ENCODE results near the gene SEMA4G.

Gene SEMA4G

GRCh38 chr10:100982916-100983830 is 13.9 kb downstream of the SEMA4G start:
- H3K4me3 ChIP-seq (ENCODE audit: low read depth in 1 of 2, low read length in 2 of 2): no peak overlapping the region

GRCh38 chr10:100983868-100984671 is 14.8 kb downstream of the SEMA4G start:
- Histone ChIP-seq H3K27ac (ENCODE audit: low read length) (no peak overlapping the region), H3K27me3 (ENCODE audit: low read depth, low read length) (no peaks in the 10 kb centered on the region), H3K9me3 (ENCODE audit: control insufficient read depth in 1 of 2, low read length in 2 of 2) (no peaks in the 10 kb centered on the region), H3K4me3 (ENCODE audit: low read depth in 1 of 2, low read length in 2 of 2) (no peak overlapping the region), H3K36me3 (ENCODE audit: control insufficient read depth in 1 of 2, insufficient read depth in 2 of 2, low read length in 2 of 2) (peaks cover 25 to 31% of the 10 kb centered on the region in 2 donors), H3K4me1 (ENCODE audit: control insufficient read depth in 1 of 2, insufficient read depth in 2 of 2, low read length in 2 of 2) (peaks cover 13 to 22% of the 10 kb centered on the region in 2 donors)

More at GRCh38 chr10:100982916-100983830, 13.9 kb downstream of the SEMA4G start:
- H3K27ac ChIP-seq (ENCODE audit: low read length): no peak overlapping the region
- H3K27me3 ChIP-seq (ENCODE audit: low read depth, low read length): no peaks in the 10 kb centered on the region
- H3K9me3 ChIP-seq (ENCODE audit: control insufficient read depth in 1 of 2, low read length in 2 of 2): no peaks in the 10 kb centered on the region
- H3K36me3 ChIP-seq (ENCODE audit: control insufficient read depth in 1 of 2, insufficient read depth in 2 of 2, low read length in 2 of 2): peaks cover 31 to 37% of the 10 kb centered on the region in 2 donors
- peaks cover 11 to 15% of the 10 kb centered on the region in 2 donors for H3K4me1 ChIP-seq (ENCODE audit: control insufficient read depth in 1 of 2, insufficient read depth in 2 of 2, low read length in 2 of 2)

GRCh38 chr10:100984672-100985177 is 15.4 kb downstream of the SEMA4G start:
- H3K4me3 ChIP-seq (ENCODE audit: low read depth in 1 of 2, low read length in 2 of 2): no peak overlapping the region
- peaks cover 13 to 22% of the 10 kb centered on the region in 2 donors for H3K4me1 ChIP-seq (ENCODE audit: control insufficient read depth in 1 of 2, insufficient read depth in 2 of 2, low read length in 2 of 2)
- no peaks in the 10 kb centered on the region for H3K27me3 ChIP-seq (ENCODE audit: low read depth, low read length)
- peaks cover 29 to 31% of the 10 kb centered on the region in 2 donors for H3K36me3 ChIP-seq (ENCODE audit: control insufficient read depth in 1 of 2, insufficient read depth in 2 of 2, low read length in 2 of 2)
- H3K27ac ChIP-seq (ENCODE audit: low read length): no peak overlapping the region
- H3K9me3 ChIP-seq (ENCODE audit: control insufficient read depth in 1 of 2, low read length in 2 of 2): no peaks in the 10 kb centered on the region

- no peaks in the 10 kb centered on the region for H3K27me3 ChIP-seq (ENCODE audit: low read depth, low read length)
- H3K36me3 ChIP-seq (ENCODE audit: control insufficient read depth in 1 of 2, insufficient read depth in 2 of 2, low read length in 2 of 2): peaks cover 27 to 31% of the 10 kb centered on the region in 2 donors
- no peaks in the 10 kb centered on the region for H3K9me3 ChIP-seq (ENCODE audit: control insufficient read depth in 1 of 2, low read length in 2 of 2)
- H3K4me3 ChIP-seq (ENCODE audit: low read depth in 1 of 2, low read length in 2 of 2): no peak overlapping the region
- H3K4me1 ChIP-seq (ENCODE audit: control insufficient read depth in 1 of 2, insufficient read depth in 2 of 2, low read length in 2 of 2): peaks cover 13 to 22% of the 10 kb centered on the region in 2 donors
- no peak overlapping the region for H3K27ac ChIP-seq (ENCODE audit: low read length)
Measured at GRCh38 chr10:100985336-100985735, 16.0 kb downstream of the SEMA4G start.

GRCh38 chr10:100986623-100986951 is 17.3 kb downstream of the SEMA4G start:
- Histone ChIP-seq H3K4me3 (ENCODE audit: low read depth in 1 of 2, low read length in 2 of 2) (peak overlapping the region; percentile 91 to 99), H3K4me1 (ENCODE audit: control insufficient read depth in 1 of 2, insufficient read depth in 2 of 2, low read length in 2 of 2) (peaks cover 13 to 22% of the 10 kb centered on the region in 2 donors), H3K27me3 (ENCODE audit: low read depth, low read length) (no peaks in the 10 kb centered on the region), H3K36me3 (ENCODE audit: control insufficient read depth in 1 of 2, insufficient read depth in 2 of 2, low read length in 2 of 2) (peaks cover 27 to 31% of the 10 kb centered on the region in 2 donors), H3K27ac (ENCODE audit: low read length) (no peak overlapping the region), H3K9me3 (ENCODE audit: control insufficient read depth in 1 of 2, low read length in 2 of 2) (no peaks in the 10 kb centered on the region)

- peaks cover 27 to 31% of the 10 kb centered on the region in 2 donors for H3K36me3 ChIP-seq (ENCODE audit: control insufficient read depth in 1 of 2, insufficient read depth in 2 of 2, low read length in 2 of 2)
- peak within 1 kb of the TSS; percentile 91 to 99 for H3K4me3 ChIP-seq (ENCODE audit: low read depth in 1 of 2, low read length in 2 of 2)
- no peak within 1 kb of the TSS for H3K27ac ChIP-seq (ENCODE audit: low read length)
- H3K27me3 ChIP-seq (ENCODE audit: low read depth, low read length): no peaks in the 10 kb centered on the region
- H3K9me3 ChIP-seq (ENCODE audit: control insufficient read depth in 1 of 2, low read length in 2 of 2): no peaks in the 10 kb centered on the region
- H3K4me1 ChIP-seq (ENCODE audit: control insufficient read depth in 1 of 2, insufficient read depth in 2 of 2, low read length in 2 of 2): peaks cover 13 to 22% of the 10 kb centered on the region in 2 donors
Measured at GRCh38 chr10:100986952-100987684, 17.8 kb downstream of the SEMA4G start, which contains the start of the genes MRPL43 and TWNK. Gene MRPL43 (minus strand): TSS chr10:100987497. CDS start chr10:100987443, 54 bp downstream. Gene TWNK (plus strand): TSS chr10:100987543. CDS start chr10:100988211, 668 bp downstream.

- Histone ChIP-seq H3K27ac (ENCODE audit: low read length) (no peak overlapping the region), H3K36me3 (ENCODE audit: control insufficient read depth in 1 of 2, insufficient read depth in 2 of 2, low read length in 2 of 2) (peaks cover 27 to 30% of the 10 kb centered on the region in 2 donors), H3K27me3 (ENCODE audit: low read depth, low read length) (no peaks in the 10 kb centered on the region), H3K4me3 (ENCODE audit: low read depth in 1 of 2, low read length in 2 of 2) (peak overlapping the region; percentile 91 to 99), H3K4me1 (ENCODE audit: control insufficient read depth in 1 of 2, insufficient read depth in 2 of 2, low read length in 2 of 2) (peaks cover 13 to 22% of the 10 kb centered on the region in 2 donors), H3K9me3 (ENCODE audit: control insufficient read depth in 1 of 2, low read length in 2 of 2) (no peaks in the 10 kb centered on the region)
Measured at GRCh38 chr10:100987685-100988049, 18.4 kb downstream of the SEMA4G start.

GRCh38 chr10:100988166-100988565 is 18.9 kb downstream of the SEMA4G start:
- Histone ChIP-seq H3K27me3 (ENCODE audit: low read depth, low read length) (no peaks in the 10 kb centered on the region), H3K9me3 (ENCODE audit: control insufficient read depth in 1 of 2, low read length in 2 of 2) (no peaks in the 10 kb centered on the region), H3K36me3 (ENCODE audit: control insufficient read depth in 1 of 2, insufficient read depth in 2 of 2, low read length in 2 of 2) (peaks cover 24 to 29% of the 10 kb centered on the region in 2 donors), H3K4me1 (ENCODE audit: control insufficient read depth in 1 of 2, insufficient read depth in 2 of 2, low read length in 2 of 2) (peaks cover 13 to 22% of the 10 kb centered on the region in 2 donors), H3K27ac (ENCODE audit: low read length) (no peak overlapping the region), H3K4me3 (ENCODE audit: low read depth in 1 of 2, low read length in 2 of 2) (peak overlapping the region; percentile 91 to 99)

GRCh38 chr10:100989088-100989487 is 19.8 kb downstream of the SEMA4G start:
- H3K4me3 ChIP-seq (ENCODE audit: low read depth in 1 of 2, low read length in 2 of 2): no peak overlapping the region
- H3K9me3 ChIP-seq (ENCODE audit: control insufficient read depth in 1 of 2, low read length in 2 of 2): no peaks in the 10 kb centered on the region
- peaks cover 13 to 22% of the 10 kb centered on the region in 2 donors for H3K4me1 ChIP-seq (ENCODE audit: control insufficient read depth in 1 of 2, insufficient read depth in 2 of 2, low read length in 2 of 2)
- no peak overlapping the region for H3K27ac ChIP-seq (ENCODE audit: low read length)
- peaks cover 31% of the 10 kb centered on the region in 2 donors for H3K36me3 ChIP-seq (ENCODE audit: control insufficient read depth in 1 of 2, insufficient read depth in 2 of 2, low read length in 2 of 2)
- no peaks in the 10 kb centered on the region for H3K27me3 ChIP-seq (ENCODE audit: low read depth, low read length)

- Histone ChIP-seq H3K9me3 (ENCODE audit: control insufficient read depth in 1 of 2, low read length in 2 of 2) (no peaks in the 10 kb centered on the region), H3K4me3 (ENCODE audit: low read depth in 1 of 2, low read length in 2 of 2) (no peak overlapping the region), H3K27ac (ENCODE audit: low read length) (no peak overlapping the region), H3K27me3 (ENCODE audit: low read depth, low read length) (no peaks in the 10 kb centered on the region), H3K4me1 (ENCODE audit: control insufficient read depth in 1 of 2, insufficient read depth in 2 of 2, low read length in 2 of 2) (peaks cover 4 to 16% of the 10 kb centered on the region in 2 donors), H3K36me3 (ENCODE audit: control insufficient read depth in 1 of 2, insufficient read depth in 2 of 2, low read length in 2 of 2) (peaks cover 26 to 36% of the 10 kb centered on the region in 2 donors)
Measured at GRCh38 chr10:100993986-100994708, 24.8 kb downstream of the SEMA4G start.
